Endothelial cell of umbilical vein (primary cell): ENCODE data around the gene GAS5. TPM values are rescaled to one million over a fixed set of nuclear protein-coding genes. Genes with fewer than 3 reads are reported as not detected.
A peak's percentile ranks its signal among the peaks of the same experiment; 100 is the strongest.

Experiments used
- BruUV-seq: library from RNA; stranded (reverse); fragments of 400-500 nt; replicated peaks from 2 replicates; lab custom pipeline; 2021; lab: Mats Ljungman, UMichigan
- CTCF ChIA-PET: fragments of 300-600, 350-600 bp; sonication (Branson Sonifier 250); formaldehyde crosslinking; loops from one replicate; lab custom pipeline; 2021; ENCODE audit warnings: antibody characterized with exemption, inconsistent platforms; lab: Charles Lee
- POLR2A ChIA-PET: fragments of 300-600, 350-600 bp; sonication (Branson Sonifier 250); formaldehyde crosslinking; loops from one replicate; lab custom pipeline; 2021; ENCODE audit warnings: antibody characterized with exemption, inconsistent platforms; lab: Charles Lee
- DNase-seq: peaks from one replicate; pipeline ENCODE4 v3.0.0-alpha.2; 2011; ENCODE audit warnings: low read depth, low spot score
- FAIRE-seq: peaks from 2 replicates; lab custom pipeline; 2011; peaks lifted over from hg19 to GRCh38; lab: Jason Lieb, UNC
- H2AFZ ChIP-seq: 2 replicates; pipeline ENCODE4 v1.6.0; 2012; ENCODE audit warnings: low read depth, low read length, control low read depth, inconsistent platforms
- H3K27ac ChIP-seq: 2 replicates; pipeline ENCODE4 v1.5.1; 2011; ENCODE audit warnings: low read depth, mild to moderate bottlenecking, control low read depth, low read length, moderate library complexity; ENCODE audit not compliant: insufficient read depth
- H3K27me3 ChIP-seq, 2 experiments: 2 replicates each; pipeline versions ENCODE4 v1.6.0 to v1.6.1; 2011; ENCODE audit warnings: low read length in 2 of 2, mixed read lengths in 1 of 2; ENCODE audit not compliant: control insufficient read depth in 2 of 2, insufficient read depth in 2 of 2
- H3K36me3 ChIP-seq, 2 experiments: 2 replicates in 1 of 2; 3 replicates in 1 of 2; pipeline ENCODE4 v1.5.1; 2011; ENCODE audit warnings: low read length in 2 of 2, mild to moderate bottlenecking in 1 of 2, moderate library complexity in 1 of 2; ENCODE audit not compliant: control insufficient read depth in 2 of 2, insufficient read depth in 2 of 2; ENCODE audit errors: extremely low read depth in 1 of 2
- H3K4me1 ChIP-seq: 3 replicates; pipeline ENCODE4 v1.5.1; 2011; ENCODE audit warnings: mild to moderate bottlenecking, low read length; ENCODE audit not compliant: control insufficient read depth, insufficient read depth; ENCODE audit errors: extremely low read depth
- H3K4me2 ChIP-seq: 2 replicates; pipeline ENCODE4 v1.6.1; 2011; ENCODE audit warnings: low read length, control low read depth, mixed read lengths; ENCODE audit not compliant: insufficient read depth
- H3K4me3 ChIP-seq, 3 experiments: fragments of 200-600 bp in 1 of 3; sonication (generic), shearing (Covaris generic) in 1 of 3; replicated peaks in 1 of 3; 2 replicates each; pipeline ENCODE4 v1.5.1; 2011 to 2016; ENCODE audit warnings: control low read depth in 3 of 3, low read length in 3 of 3, mild to moderate bottlenecking in 2 of 3, inconsistent platforms in 1 of 3, low read depth in 1 of 3, moderate library complexity in 1 of 3; ENCODE audit not compliant: insufficient read depth in 1 of 3
- H3K79me2 ChIP-seq: 2 replicates; pipeline ENCODE4 v1.6.0; 2012; ENCODE audit warnings: low read length, inconsistent platforms; ENCODE audit not compliant: control insufficient read depth, insufficient read depth
- H3K9ac ChIP-seq: replicated peaks from 2 replicates; pipeline ENCODE3; 2011; ENCODE audit warnings: low read length, control low read depth; ENCODE audit not compliant: insufficient read depth; ENCODE audit errors: extremely low read depth
- H3K9me1 ChIP-seq: replicated peaks from 3 replicates; pipeline ENCODE4 v1.6.0; 2011; ENCODE audit warnings: mild to moderate bottlenecking, low read length; ENCODE audit not compliant: control insufficient read depth, insufficient read depth; ENCODE audit errors: extremely low read depth
- H3K9me3 ChIP-seq: replicated peaks from 2 replicates; pipeline ENCODE4 v1.5.1; 2012; ENCODE audit warnings: low read length, inconsistent platforms; ENCODE audit not compliant: control insufficient read depth, insufficient read depth
- H4K20me1 ChIP-seq: replicated peaks from 2 replicates; pipeline ENCODE3; 2011; ENCODE audit warnings: mild to moderate bottlenecking, low read length; ENCODE audit not compliant: control insufficient read depth, insufficient read depth; ENCODE audit errors: extremely low read depth
- EZH2 ChIP-seq: IDR thresholded peaks from 2 replicates; pipeline ENCODE4 v1.6.1; 2012; ENCODE audit warnings: borderline replicate concordance, low read depth, mild to moderate bottlenecking, moderate library complexity, low read length, inconsistent platforms; ENCODE audit not compliant: severe bottlenecking
- FOS ChIP-seq: IDR thresholded peaks from 2 replicates; pipeline ENCODE4 v1.6.1; 2011; ENCODE audit warnings: mild to moderate bottlenecking, low read length, moderate library complexity, borderline replicate concordance; ENCODE audit not compliant: insufficient read depth
- GATA2 ChIP-seq: IDR thresholded peaks from 2 replicates; pipeline ENCODE4 v1.7.0; 2011; ENCODE audit warnings: low read depth, mild to moderate bottlenecking, moderate library complexity, mixed read lengths, low read length; ENCODE audit not compliant: insufficient read length, insufficient read depth
- JUN ChIP-seq: IDR thresholded peaks from 2 replicates; pipeline ENCODE4 v1.6.1; 2011; ENCODE audit warnings: borderline replicate concordance, low read depth; ENCODE audit not compliant: insufficient read length, insufficient read depth
- POLR2A ChIP-seq: IDR thresholded peaks from 2 replicates; pipeline ENCODE4 v1.6.1; 2012; ENCODE audit warnings: low read depth, mild to moderate bottlenecking, control low read depth, low read length
- POLR2AphosphoS5 ChIP-seq: IDR thresholded peaks from 2 replicates; pipeline ENCODE4 v1.6.1; 2012; ENCODE audit warnings: low read depth, mild to moderate bottlenecking, control low read depth, low read length, moderate library complexity; ENCODE audit not compliant: insufficient read depth
- dilution Hi-C: fragments of 300-500 bp; cut with MboI; formaldehyde crosslinking; loops from one replicate; pipeline ENCODE4 v1.15.0; 2019; ENCODE audit warnings: low sequenced_read_pairs; ENCODE audit not compliant: extremely low pct_ligation_motif_present
- intact Hi-C: fragments of 100-400 bp; cut with micrococcal nuclease; formaldehyde crosslinking; loops from one replicate; pipeline ENCODE4 v1.10.0; 2022
- polyA plus RNA-seq, 4 experiments: library from polyadenylated mRNA; depleted of rRNA in 3 of 4; stranded (reverse) in 3 of 4; unstranded in 1 of 4; fragments of >200 nt; gene quantifications; 2 replicates each; pipeline versions ENCODE4 v1.2.1 to v1.2.3, GENCODE V29; 2011 to 2012; ENCODE audit warnings: missing spikeins in 1 of 4
- total RNA-seq: library from RNA; stranded (reverse); gene quantifications from 2 replicates; pipeline ENCODE4 v1.2.3, GENCODE V29; 2021
- TF ChIP-seq, protein P1 (sequence below): IDR thresholded peaks from 2 replicates; pipeline ENCODE4 v1.6.1; 2011; ENCODE audit not compliant: insufficient read depth, insufficient read length
- TF ChIP-seq, protein P2 (sequence below), 2 donors: IDR thresholded peaks; 1 replicate in 1 of 2; 2 replicates in 1 of 2; pipeline ENCODE4 v1.5.1; 2011; ENCODE audit warnings: low read length in 2 of 2, mild to moderate bottlenecking in 2 of 2, moderate library complexity in 2 of 2, control low read depth in 1 of 2, inconsistent platforms in 1 of 2, low read depth in 1 of 2; ENCODE audit not compliant: insufficient read depth in 1 of 2; ENCODE audit errors: extremely low read depth in 1 of 2

Gene GAS5
- total and polyA plus RNA-seq, 2 donors (not counting 3 experiments of a cell fraction or from before 2014, with no cell fraction given), result 343 to 492 TPM

DNA sequence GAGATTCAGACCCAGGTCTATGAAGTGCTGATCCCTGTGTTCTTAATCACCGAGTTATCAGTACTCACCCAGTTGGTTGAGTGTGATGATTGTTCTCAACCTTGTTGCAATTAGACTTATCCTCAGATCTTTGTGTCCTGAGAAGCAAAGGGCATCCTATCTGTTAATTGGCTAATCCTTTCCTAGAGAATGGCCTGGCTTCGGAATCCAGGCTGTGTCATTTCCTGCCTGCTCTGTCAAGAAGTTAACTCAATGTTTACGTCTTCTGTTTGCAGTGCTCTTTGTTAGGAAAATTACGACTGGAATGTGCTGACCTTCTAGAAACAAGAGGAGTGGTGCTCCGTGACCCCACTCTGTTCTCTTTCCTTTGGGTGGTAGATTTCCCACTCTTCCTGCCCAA lies 14.7 kb downstream of the GAS5 start:
- Histone ChIP-seq H3K4me2 (peak overlapping the region; percentile 52), H3K27ac (peak overlapping the region; percentile 92)
- CTCF ChIA-PET, result no interaction called here

More for the DNA sequence above, 14.7 kb downstream of the GAS5 start:
- no TSS peak for BruUV-seq
- no peaks in the 10 kb centered on the region for H4K20me1 ChIP-seq
- intact Hi-C loops, result loop anchor here (1.0 kb wide), 2 partner anchors 15 to 29 kb away; partner anchors contain the start of genes CENPL, DARS2 and ZBTB37
- H3K4me3 ChIP-seq, result peak overlapping the region in 1 of 3 experiments; percentile 6
- H3K9me1 ChIP-seq, result no peaks in the 10 kb centered on the region
- peak; percentile 15 for TF ChIP-seq POLR2A
- TF ChIP-seq POLR2AphosphoS5, result peak; percentile 51
- TF ChIP-seq FOS, result peak; percentile 74
- peak; percentile 71 for TF ChIP-seq JUN
- TF ChIP-seq, protein P1, sequence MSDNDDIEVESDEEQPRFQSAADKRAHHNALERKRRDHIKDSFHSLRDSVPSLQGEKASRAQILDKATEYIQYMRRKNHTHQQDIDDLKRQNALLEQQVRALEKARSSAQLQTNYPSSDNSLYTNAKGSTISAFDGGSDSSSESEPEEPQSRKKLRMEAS, result no peak
- TF ChIP-seq, protein P2, sequence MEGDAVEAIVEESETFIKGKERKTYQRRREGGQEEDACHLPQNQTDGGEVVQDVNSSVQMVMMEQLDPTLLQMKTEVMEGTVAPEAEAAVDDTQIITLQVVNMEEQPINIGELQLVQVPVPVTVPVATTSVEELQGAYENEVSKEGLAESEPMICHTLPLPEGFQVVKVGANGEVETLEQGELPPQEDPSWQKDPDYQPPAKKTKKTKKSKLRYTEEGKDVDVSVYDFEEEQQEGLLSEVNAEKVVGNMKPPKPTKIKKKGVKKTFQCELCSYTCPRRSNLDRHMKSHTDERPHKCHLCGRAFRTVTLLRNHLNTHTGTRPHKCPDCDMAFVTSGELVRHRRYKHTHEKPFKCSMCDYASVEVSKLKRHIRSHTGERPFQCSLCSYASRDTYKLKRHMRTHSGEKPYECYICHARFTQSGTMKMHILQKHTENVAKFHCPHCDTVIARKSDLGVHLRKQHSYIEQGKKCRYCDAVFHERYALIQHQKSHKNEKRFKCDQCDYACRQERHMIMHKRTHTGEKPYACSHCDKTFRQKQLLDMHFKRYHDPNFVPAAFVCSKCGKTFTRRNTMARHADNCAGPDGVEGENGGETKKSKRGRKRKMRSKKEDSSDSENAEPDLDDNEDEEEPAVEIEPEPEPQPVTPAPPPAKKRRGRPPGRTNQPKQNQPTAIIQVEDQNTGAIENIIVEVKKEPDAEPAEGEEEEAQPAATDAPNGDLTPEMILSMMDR (IDR thresholded peaks at IDR 0.05; ENCODE audit: extremely low read depth in 1 of 2, insufficient read depth in 1 of 2, low read depth in 1 of 2, low read length in 2 of 2), result no peak
- TF ChIP-seq GATA2, result peak; percentile 95
- no peak for TF ChIP-seq EZH2
- FAIRE-seq (peak; percentile 92), DNase-seq (peak; percentile 96)
- H3K9ac ChIP-seq, result peak overlapping the region; percentile 68
- POLR2A ChIA-PET, result interaction anchor here (1.0 to 1.4 kb wide), 2 partner anchors 14 to 15 kb away, joined by 3 to 4 read pairs; partner anchors contain the start of gene ZBTB37
- H2AFZ ChIP-seq, result peak overlapping the region; percentile 36
- peaks cover 15% of the 10 kb centered on the region for H3K4me1 ChIP-seq
- no peaks in the 10 kb centered on the region for H3K27me3 ChIP-seq
- dilution Hi-C loops, result no loop called here
- H3K9me3 ChIP-seq, result no peaks in the 10 kb centered on the region
- H3K36me3 ChIP-seq, result peaks cover 0 to 10% of the 10 kb centered on the region in 2 experiments
- H3K79me2 ChIP-seq, result no peaks in the 10 kb centered on the region
